SK-N-SH (cell line): ENCODE measurements around the gene SAYSD1. TPM values are rescaled to one million over a fixed set of nuclear protein-coding genes. Genes with fewer than 3 reads are reported as not detected.

ENCODE experiments used
- CTCF ChIA-PET: fragments of 300-600, 350-600 bp; formaldehyde crosslinking; extraction: SDS; loops from one replicate; lab custom pipeline; 2021; lab: Yijun Ruan, JAX
- POLR2A ChIA-PET: fragments of 350-600 bp; sonication (Branson Sonifier 250); formaldehyde crosslinking; extraction: SDS; loops from one replicate; lab custom pipeline; 2020; ENCODE audit warnings: antibody characterized with exemption, inconsistent platforms; lab: Yijun Ruan, JAX
- DNase-seq: peaks from one replicate; pipeline ENCODE4 v3.0.0; 2012
- H2AFZ ChIP-seq: fragments of 200-600 bp; sonication (generic); 2 replicates; pipeline ENCODE4 v1.8.1; 2016; ENCODE audit warnings: antibody characterized with exemption, mild to moderate bottlenecking, low read depth
- H3F3A ChIP-seq: fragments of 200-600 bp; sonication (generic); replicated peaks from 2 replicates; pipeline ENCODE3; 2016; ENCODE audit warnings: antibody characterized with exemption, mild to moderate bottlenecking; ENCODE audit not compliant: insufficient read depth
- H3K27ac ChIP-seq, 2 experiments: fragments of 200-500 bp in 1 of 2; fragments of 200-600 bp in 1 of 2; sonication (Bioruptor generic) in 1 of 2; sonication (generic), shearing (Covaris generic) in 1 of 2; 2 replicates each; pipeline versions ENCODE4 v1.5.1 to v1.6.1; 2014 to 2016; ENCODE audit warnings: low read depth in 2 of 2, inconsistent platforms in 1 of 2, low read length in 1 of 2, mild to moderate bottlenecking in 1 of 2, mixed read lengths in 1 of 2
- H3K27me3 ChIP-seq: fragments of 200-600 bp; sonication (generic), shearing (Covaris generic); 2 replicates; pipeline ENCODE4 v1.6.1; 2016; ENCODE audit warnings: mixed run types; ENCODE audit not compliant: insufficient read depth
- H3K36me3 ChIP-seq, 2 experiments: fragments of 200-500 bp in 1 of 2; fragments of 200-600 bp in 1 of 2; sonication (Bioruptor generic) in 1 of 2; sonication (generic) in 1 of 2; replicated peaks in 1 of 2; 2 replicates each; pipeline versions ENCODE3 to v1.5.1; 2014 to 2016; ENCODE audit warnings: low read length in 1 of 2, mild to moderate bottlenecking in 1 of 2; ENCODE audit not compliant: insufficient read depth in 2 of 2, control insufficient read depth in 1 of 2
- H3K4me1 ChIP-seq, 2 experiments: fragments of 200-500 bp in 1 of 2; fragments of 200-600 bp in 1 of 2; sonication (Bioruptor generic) in 1 of 2; sonication (generic), shearing (Covaris generic) in 1 of 2; 2 replicates each; pipeline versions ENCODE4 v1.5.1 to v1.6.1; 2014 to 2016; ENCODE audit warnings: low read depth in 1 of 2, low read length in 1 of 2, mixed run types in 1 of 2; ENCODE audit not compliant: insufficient read depth in 2 of 2, control insufficient read depth in 1 of 2
- H3K4me2 ChIP-seq: fragments of 200-600 bp; sonication (generic), shearing (Covaris generic); 2 replicates; pipeline ENCODE4 v1.6.1; 2017; ENCODE audit warnings: mixed run types
- H3K4me3 ChIP-seq, 2 experiments: fragments of 200-500 bp in 1 of 2; fragments of 200-600 bp in 1 of 2; sonication (Bioruptor generic) in 1 of 2; sonication (generic), shearing (Covaris generic) in 1 of 2; 2 replicates each; pipeline versions ENCODE4 v1.5.1 to v1.8.1; 2014 to 2016; ENCODE audit warnings: low read depth in 2 of 2, inconsistent platforms in 1 of 2, low read length in 1 of 2, mild to moderate bottlenecking in 1 of 2, mixed read lengths in 1 of 2, moderate library complexity in 1 of 2
- H3K79me2 ChIP-seq: fragments of 200-600 bp; sonication (generic); 2 replicates; pipeline ENCODE4 v1.8.1; 2017; ENCODE audit warnings: mild to moderate bottlenecking; ENCODE audit not compliant: insufficient read depth
- H3K9ac ChIP-seq: fragments of 200-600 bp; sonication (generic); 2 replicates; pipeline ENCODE4 v1.6.1; 2017; ENCODE audit warnings: mixed run types
- H3K9me2 ChIP-seq: fragments of 200-600 bp; sonication (generic); 2 replicates; pipeline ENCODE4 v1.6.1; 2017; ENCODE audit warnings: mixed run types
- H3K9me3 ChIP-seq: fragments of 200-600 bp; sonication (generic); 2 replicates; pipeline ENCODE4 v1.6.1; 2017; ENCODE audit warnings: mixed run types, mild to moderate bottlenecking, moderate library complexity
- H4K20me1 ChIP-seq: fragments of 200-600 bp; sonication (generic); 2 replicates; pipeline ENCODE4 v1.6.1; 2017; ENCODE audit warnings: mild to moderate bottlenecking, mixed run types; ENCODE audit not compliant: insufficient read depth
- EP300 ChIP-seq, 2 experiments: IDR thresholded peaks; 2 replicates each; pipeline versions ENCODE4 v1.4.0 to v1.6.1; 2012; ENCODE audit warnings: borderline replicate concordance in 1 of 2, low read depth in 1 of 2, low read length in 1 of 2
- EZH2phosphoT487 ChIP-seq: fragments of 200-600 bp; sonication (generic); IDR thresholded peaks from 2 replicates; pipeline ENCODE4 v1.6.1; 2017; ENCODE audit warnings: low read depth, mixed run types, mild to moderate bottlenecking, antibody characterized with exemption, moderate library complexity, borderline replicate concordance
- FOXJ3 ChIP-seq: sonication (generic); formaldehyde crosslinking; IDR thresholded peaks from 2 replicates; pipeline ENCODE4 v1.5.1; 2020; ENCODE audit warnings: mild to moderate bottlenecking, missing genetic modification reagents
- GABPA ChIP-seq: IDR thresholded peaks from 2 replicates; pipeline ENCODE4 v1.4.0; 2012; ENCODE audit warnings: low read depth, mild to moderate bottlenecking
- MEF2A ChIP-seq: IDR thresholded peaks from 2 replicates; pipeline ENCODE4 v1.4.0; 2012; ENCODE audit warnings: low read depth, borderline replicate concordance
- MXI1 ChIP-seq: IDR thresholded peaks from 2 replicates; pipeline ENCODE4 v1.6.1; 2012; ENCODE audit warnings: mild to moderate bottlenecking, low read depth, low read length, improper control_type of control experiment
- NFIC ChIP-seq: IDR thresholded peaks from 2 replicates; pipeline ENCODE4 v1.4.0; 2012; ENCODE audit warnings: borderline replicate concordance
- NRF1 ChIP-seq: IDR thresholded peaks from 2 replicates; pipeline ENCODE4 v1.6.1; 2012; ENCODE audit warnings: low read depth, mild to moderate bottlenecking, low read length
- RAD21 ChIP-seq: IDR thresholded peaks from 2 replicates; pipeline ENCODE4 v1.6.1; 2012; ENCODE audit warnings: mild to moderate bottlenecking, low read length
- RFX5 ChIP-seq: IDR thresholded peaks from 2 replicates; pipeline ENCODE4 v1.6.1; 2012; ENCODE audit warnings: mild to moderate bottlenecking, improper control_type of control experiment, low read length
- RXRA ChIP-seq: IDR thresholded peaks from 2 replicates; pipeline ENCODE4 v1.4.0; 2012; ENCODE audit warnings: low read depth, mild to moderate bottlenecking, borderline replicate concordance
- SIN3A ChIP-seq: IDR thresholded peaks from 2 replicates; pipeline ENCODE4 v1.6.1; 2012; ENCODE audit warnings: low read depth, mild to moderate bottlenecking, low read length, moderate library complexity, borderline replicate concordance
- TAF1 ChIP-seq: IDR thresholded peaks from 2 replicates; pipeline ENCODE4 v1.6.1; 2012; ENCODE audit warnings: low read depth, mild to moderate bottlenecking, low read length, moderate library complexity, borderline replicate concordance
- TEAD4 ChIP-seq: IDR thresholded peaks from 2 replicates; pipeline ENCODE4 v1.4.0; 2012; ENCODE audit warnings: mild to moderate bottlenecking, borderline replicate concordance; ENCODE audit not compliant: insufficient read depth
- WGBS: methylation state at CpG from one replicate; pipeline ENCODE4 v1.1.6; 2017; ENCODE audit warnings: low lambda C conversion rate; 5-methylcytosine and 5-hydroxymethylcytosine counted together
- polyA plus RNA-seq, 3 experiments: library from polyadenylated mRNA; depleted of rRNA; stranded (reverse); fragments of >200 nt; gene quantifications; 2 replicates each; pipeline ENCODE4 v1.2.3, GENCODE V29; 2012
- TF ChIP-seq, protein P1 (sequence below): IDR thresholded peaks from 2 replicates; pipeline ENCODE4 v1.6.1; 2012; ENCODE audit warnings: mild to moderate bottlenecking, low read depth, low read length, moderate library complexity
- TF ChIP-seq, protein P2 (sequence below): fragments of 150-350 bp; IDR thresholded peaks from 2 replicates; pipeline ENCODE4 v1.6.1; 2016; ENCODE audit warnings: mild to moderate bottlenecking, low read depth, low read length
- TF ChIP-seq, protein P3 (sequence below): IDR thresholded peaks from 2 replicates; pipeline ENCODE4 v1.4.0; 2012; ENCODE audit warnings: low read depth, borderline replicate concordance

Gene SAYSD1
- polyA plus RNA-seq, 1 of the 3 experiments (the other 2 are of a cell fraction), result 6.1 TPM

DNA sequence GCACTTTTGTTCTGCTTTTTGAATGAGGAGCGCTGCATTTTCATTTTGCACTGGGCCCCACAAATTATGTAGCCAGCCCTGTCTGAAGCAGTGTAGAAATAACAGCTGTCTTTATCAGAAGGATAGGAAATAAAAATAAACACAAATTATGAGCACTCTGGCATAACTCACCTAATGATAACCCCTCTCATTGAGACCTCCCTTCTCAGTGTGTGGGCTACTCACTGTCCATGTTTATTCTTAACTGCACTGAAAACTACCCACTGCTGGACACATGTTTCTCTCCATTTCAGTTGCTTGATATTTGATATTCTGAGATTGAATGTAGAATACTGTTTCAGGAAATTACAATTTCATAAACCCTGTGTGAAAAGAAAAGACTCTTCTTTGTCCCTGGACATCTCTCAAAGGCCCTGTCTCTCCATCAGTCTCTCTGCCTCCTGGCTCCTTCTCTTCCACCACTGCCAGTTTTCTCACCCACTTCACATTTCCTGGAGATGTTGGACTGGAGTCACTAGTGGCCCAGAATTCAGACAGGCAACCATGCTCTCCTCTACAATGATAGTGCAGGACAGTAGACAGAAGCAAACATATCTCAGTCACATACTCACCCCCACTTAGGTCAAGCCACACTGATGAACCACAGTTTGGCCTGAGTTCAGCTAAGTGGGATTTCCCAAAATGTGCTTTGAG lies 29.6 kb upstream of the SAYSD1 start:
- CTCF ChIA-PET, result interaction anchor here (1.7 kb wide), 1 partner anchor 158 kb away, joined by 3 read pairs; no protein-coding TSS in a partner anchor

GRCh38 chr6:39143238-39143930 lies 28.4 kb upstream of the SAYSD1 start:
- WGBS, result 70% methylated on average over 13 of the region's 13 CpGs
- Histone ChIP-seq H4K20me1 (no peaks in the 10 kb centered on the region), H3K27me3 (no peaks in the 10 kb centered on the region; the same call in 1 of the 2 replicates), H3K4me3 (no peak overlapping the region), H3K4me2 (no peak overlapping the region), H3F3A (no peaks in the 10 kb centered on the region), H3K27ac (no peak overlapping the region), H3K79me2 (no peaks in the 10 kb centered on the region), H3K9ac (no peak overlapping the region), H3K4me1 (peaks cover 0 to 5% of the 10 kb centered on the region in 2 experiments; a peak in 1 of 4 replicates), H3K36me3 (no peaks in the 10 kb centered on the region), H3K9me2 (no peaks in the 10 kb centered on the region), H2AFZ (no peak overlapping the region), H3K9me3 (no peaks in the 10 kb centered on the region)
- TF ChIP-seq GABPA, result no peak
- TF ChIP-seq MXI1, result no peak
- no peak for TF ChIP-seq RXRA
- no peak for TF ChIP-seq SIN3A
- no peak for TF ChIP-seq FOXJ3 (CRISPR knock-in tag)
- no peak for TF ChIP-seq TAF1
- no peak for TF ChIP-seq RFX5
- TF ChIP-seq, protein P1, sequence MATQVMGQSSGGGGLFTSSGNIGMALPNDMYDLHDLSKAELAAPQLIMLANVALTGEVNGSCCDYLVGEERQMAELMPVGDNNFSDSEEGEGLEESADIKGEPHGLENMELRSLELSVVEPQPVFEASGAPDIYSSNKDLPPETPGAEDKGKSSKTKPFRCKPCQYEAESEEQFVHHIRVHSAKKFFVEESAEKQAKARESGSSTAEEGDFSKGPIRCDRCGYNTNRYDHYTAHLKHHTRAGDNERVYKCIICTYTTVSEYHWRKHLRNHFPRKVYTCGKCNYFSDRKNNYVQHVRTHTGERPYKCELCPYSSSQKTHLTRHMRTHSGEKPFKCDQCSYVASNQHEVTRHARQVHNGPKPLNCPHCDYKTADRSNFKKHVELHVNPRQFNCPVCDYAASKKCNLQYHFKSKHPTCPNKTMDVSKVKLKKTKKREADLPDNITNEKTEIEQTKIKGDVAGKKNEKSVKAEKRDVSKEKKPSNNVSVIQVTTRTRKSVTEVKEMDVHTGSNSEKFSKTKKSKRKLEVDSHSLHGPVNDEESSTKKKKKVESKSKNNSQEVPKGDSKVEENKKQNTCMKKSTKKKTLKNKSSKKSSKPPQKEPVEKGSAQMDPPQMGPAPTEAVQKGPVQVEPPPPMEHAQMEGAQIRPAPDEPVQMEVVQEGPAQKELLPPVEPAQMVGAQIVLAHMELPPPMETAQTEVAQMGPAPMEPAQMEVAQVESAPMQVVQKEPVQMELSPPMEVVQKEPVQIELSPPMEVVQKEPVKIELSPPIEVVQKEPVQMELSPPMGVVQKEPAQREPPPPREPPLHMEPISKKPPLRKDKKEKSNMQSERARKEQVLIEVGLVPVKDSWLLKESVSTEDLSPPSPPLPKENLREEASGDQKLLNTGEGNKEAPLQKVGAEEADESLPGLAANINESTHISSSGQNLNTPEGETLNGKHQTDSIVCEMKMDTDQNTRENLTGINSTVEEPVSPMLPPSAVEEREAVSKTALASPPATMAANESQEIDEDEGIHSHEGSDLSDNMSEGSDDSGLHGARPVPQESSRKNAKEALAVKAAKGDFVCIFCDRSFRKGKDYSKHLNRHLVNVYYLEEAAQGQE, result no peak
- TF ChIP-seq RAD21, result no peak
- no peak for TF ChIP-seq TEAD4
- TF ChIP-seq NRF1, result no peak
- TF ChIP-seq EZH2phosphoT487, result no peak
- DNase-seq, result no peak
- ChIA-PET CTCF (interaction anchor here (0.5 to 1.7 kb wide), 3 partner anchors 114 to 935 kb away, joined by 3 read pairs; no protein-coding TSS in a partner anchor), POLR2A (no interaction called here)

More for the DNA sequence above, 29.6 kb upstream of the SAYSD1 start:
- Histone ChIP-seq H3K79me2 (no peaks in the 10 kb centered on the region), H3K36me3 (no peaks in the 10 kb centered on the region), H3K27ac (no peak overlapping the region), H3K27me3 (no peaks in the 10 kb centered on the region; the same call in 1 of the 2 replicates), H2AFZ (no peak overlapping the region), H3F3A (no peaks in the 10 kb centered on the region), H3K4me1 (peaks cover 0 to 5% of the 10 kb centered on the region in 2 experiments; a peak in 1 of 4 replicates), H4K20me1 (no peaks in the 10 kb centered on the region), H3K4me3 (no peak overlapping the region), H3K9ac (no peak overlapping the region), H3K9me2 (no peaks in the 10 kb centered on the region), H3K4me2 (no peak overlapping the region), H3K9me3 (no peaks in the 10 kb centered on the region)
- no peak for DNase-seq
- WGBS, result 72% methylated on average over 1 of the region's 1 CpG
- POLR2A ChIA-PET, result no interaction called here
- TF ChIP-seq, protein P2, sequence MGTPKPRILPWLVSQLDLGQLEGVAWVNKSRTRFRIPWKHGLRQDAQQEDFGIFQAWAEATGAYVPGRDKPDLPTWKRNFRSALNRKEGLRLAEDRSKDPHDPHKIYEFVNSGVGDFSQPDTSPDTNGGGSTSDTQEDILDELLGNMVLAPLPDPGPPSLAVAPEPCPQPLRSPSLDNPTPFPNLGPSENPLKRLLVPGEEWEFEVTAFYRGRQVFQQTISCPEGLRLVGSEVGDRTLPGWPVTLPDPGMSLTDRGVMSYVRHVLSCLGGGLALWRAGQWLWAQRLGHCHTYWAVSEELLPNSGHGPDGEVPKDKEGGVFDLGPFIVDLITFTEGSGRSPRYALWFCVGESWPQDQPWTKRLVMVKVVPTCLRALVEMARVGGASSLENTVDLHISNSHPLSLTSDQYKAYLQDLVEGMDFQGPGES, result no peak
- TF ChIP-seq, protein P3, sequence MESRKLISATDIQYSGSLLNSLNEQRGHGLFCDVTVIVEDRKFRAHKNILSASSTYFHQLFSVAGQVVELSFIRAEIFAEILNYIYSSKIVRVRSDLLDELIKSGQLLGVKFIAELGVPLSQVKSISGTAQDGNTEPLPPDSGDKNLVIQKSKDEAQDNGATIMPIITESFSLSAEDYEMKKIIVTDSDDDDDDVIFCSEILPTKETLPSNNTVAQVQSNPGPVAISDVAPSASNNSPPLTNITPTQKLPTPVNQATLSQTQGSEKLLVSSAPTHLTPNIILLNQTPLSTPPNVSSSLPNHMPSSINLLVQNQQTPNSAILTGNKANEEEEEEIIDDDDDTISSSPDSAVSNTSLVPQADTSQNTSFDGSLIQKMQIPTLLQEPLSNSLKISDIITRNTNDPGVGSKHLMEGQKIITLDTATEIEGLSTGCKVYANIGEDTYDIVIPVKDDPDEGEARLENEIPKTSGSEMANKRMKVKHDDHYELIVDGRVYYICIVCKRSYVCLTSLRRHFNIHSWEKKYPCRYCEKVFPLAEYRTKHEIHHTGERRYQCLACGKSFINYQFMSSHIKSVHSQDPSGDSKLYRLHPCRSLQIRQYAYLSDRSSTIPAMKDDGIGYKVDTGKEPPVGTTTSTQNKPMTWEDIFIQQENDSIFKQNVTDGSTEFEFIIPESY, result no peak
- TF ChIP-seq MEF2A (no peak), NFIC (no peak), EP300 (IDR thresholded peaks at IDR 0.05; ENCODE audit: borderline replicate concordance in 1 of 2, low read depth in 1 of 2, low read length in 1 of 2) (no peak)
